Natural killer cell (primary cell): ENCODE data around the gene COX14. TPM values are rescaled to one million over a fixed set of nuclear protein-coding genes. Genes with fewer than 3 reads are reported as not detected.

Experiments
- ATAC-seq, 3 donors: fragments of 150-1000 bp in 2 of 3; fragments of 200-7000 bp in 1 of 3; cut with Tn5 transposase; 1 replicate in 1 of 3; 2 replicates in 2 of 3; pipeline ENCODE4 v1.10.0; 2021; ENCODE audit warnings: mild to moderate bottlenecking in 2 of 3, moderate library complexity in 2 of 3
- DNase-seq, 2 donors: peaks; one replicate each; pipeline versions ENCODE4 v3.0.0 to v3.0.0-alpha.2; 2013 to 2021; ENCODE audit warnings: mixed read lengths in 1 of 2
- H3K27ac ChIP-seq: one replicate; pipeline ENCODE4 v1.5.1; 2013; ENCODE audit warnings: mild to moderate bottlenecking, low read length
- H3K27me3 ChIP-seq: one replicate; pipeline ENCODE4 v1.6.1; 2013; ENCODE audit warnings: low read length; ENCODE audit not compliant: control insufficient read depth, insufficient read depth
- H3K36me3 ChIP-seq: one replicate; pipeline ENCODE4 v1.6.1; 2013; ENCODE audit warnings: low read length; ENCODE audit not compliant: control insufficient read depth, insufficient read depth
- H3K4me1 ChIP-seq: one replicate; pipeline ENCODE4 v1.6.1; 2013; ENCODE audit warnings: low read length; ENCODE audit not compliant: control insufficient read depth, insufficient read depth
- H3K4me3 ChIP-seq: one replicate; pipeline ENCODE4 v1.5.1; 2013; ENCODE audit warnings: low read length
- H3K9me3 ChIP-seq: one replicate; pipeline ENCODE4 v1.6.1; 2013; ENCODE audit warnings: low read length; ENCODE audit not compliant: control insufficient read depth, insufficient read depth
- H3K27ac Mint-ChIP-seq, 2 donors: one replicate each; pipeline ENCODE4 v1.8.0; 2022; ENCODE audit warnings: mild to moderate bottlenecking in 2 of 2, mixed read lengths in 2 of 2, moderate library complexity in 1 of 2
- H3K27me3 Mint-ChIP-seq, 2 donors: one replicate each; pipeline ENCODE4 v1.8.0; 2022; ENCODE audit warnings: low read depth in 2 of 2, mixed read lengths in 2 of 2
- H3K36me3 Mint-ChIP-seq: one replicate; pipeline ENCODE4 v1.8.0; 2022; ENCODE audit warnings: mixed read lengths
- H3K4me1 Mint-ChIP-seq, 2 donors: one replicate each; pipeline ENCODE4 v1.8.0; 2022; ENCODE audit warnings: mixed read lengths in 2 of 2
- H3K4me3 Mint-ChIP-seq: one replicate; pipeline ENCODE4 v1.8.0; 2022; ENCODE audit warnings: mild to moderate bottlenecking, moderate library complexity, mixed read lengths
- H3K9me3 Mint-ChIP-seq, 2 donors: one replicate each; pipeline ENCODE4 v1.8.0; 2022; ENCODE audit warnings: mixed read lengths in 2 of 2
- CTCF ChIP-seq: fragments of 200-600 bp; IDR thresholded peaks from one replicate; pipeline ENCODE4 v1.8.0; 2022; ENCODE audit warnings: antibody characterized with exemption
- whole genome bisulfite sequencing: methylation state at CpG from one replicate; pipeline ENCODE4 v1.1.7; 2013; ENCODE audit warnings: missing lambda C conversion rate; ENCODE audit not compliant: insufficient coverage; 5-methylcytosine and 5-hydroxymethylcytosine counted together
- intact Hi-C: fragments of 100-400 bp; cut with micrococcal nuclease; formaldehyde crosslinking; loops from one replicate; pipeline ENCODE4 v1.14.2; 2022
- total RNA-seq, 4 donors: library from RNA; stranded (reverse); fragments of 120-200 nt in 1 of 4; gene quantifications; one replicate each; pipeline versions ENCODE4 v1.2.3 to v1.2.4, GENCODE V29; 2013 to 2022

COX14 gene
- total RNA-seq, 3 donors from 2014 or later (not counting 1 experiment from before 2014, with no cell fraction given): 32.8 to 42.6 (median 36.7) TPM

DNA sequence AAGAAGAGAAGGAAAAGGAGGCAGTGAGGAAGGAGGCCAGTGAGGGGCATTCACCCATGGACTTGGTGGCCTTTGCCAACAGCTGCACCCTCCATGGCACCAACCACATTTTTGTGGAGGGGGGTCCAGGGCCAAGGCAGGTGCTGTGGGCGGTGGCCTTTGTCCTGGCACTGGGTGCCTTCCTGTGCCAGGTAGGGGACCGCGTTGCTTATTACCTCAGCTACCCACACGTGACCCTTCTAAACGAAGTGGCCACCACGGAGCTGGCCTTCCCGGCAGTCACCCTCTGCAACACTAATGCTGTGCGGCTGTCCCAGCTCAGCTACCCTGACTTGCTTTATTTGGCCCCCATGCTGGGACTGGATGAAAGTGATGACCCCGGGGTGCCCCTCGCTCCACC is 38.3 kb upstream of the COX14 start:
- H3K4me1 ChIP-seq: peaks cover 9% of the 10 kb centered on the region
- no peak overlapping the region for H3K27ac ChIP-seq
- ATAC-seq (no peak), DNase-seq (no peak)
- Mint-ChIP-seq H3K27me3 (peaks cover 0 to 4% of the 10 kb centered on the region in 2 donors), H3K4me3 (no peak overlapping the region), H3K36me3 (no peaks in the 10 kb centered on the region), H3K4me1 (peaks cover 0 to 10% of the 10 kb centered on the region in 2 donors), H3K9me3 (no peaks in the 10 kb centered on the region), H3K27ac (no peak overlapping the region)
- H3K36me3 ChIP-seq: no peaks in the 10 kb centered on the region
- TF ChIP-seq CTCF: no peak
- H3K9me3 ChIP-seq: no peaks in the 10 kb centered on the region
- intact Hi-C loops: loop anchor here (5.0 kb wide), 1 partner anchor 106 kb away; no protein-coding TSS in a partner anchor
- WGBS: 83% methylated on average over 10 of the region's 10 CpGs
- no peak overlapping the region for H3K4me3 ChIP-seq
- no peaks in the 10 kb centered on the region for H3K27me3 ChIP-seq

GRCh38 chr12:50074936-50075807 is 36.9 kb upstream of the COX14 start:
- Histone ChIP-seq H3K36me3 (no peaks in the 10 kb centered on the region), H3K27me3 (no peaks in the 10 kb centered on the region), H3K4me3 (no peak overlapping the region), H3K9me3 (no peaks in the 10 kb centered on the region), H3K4me1 (peaks cover 9% of the 10 kb centered on the region), H3K27ac (no peak overlapping the region)
- TF ChIP-seq CTCF: peak; percentile 92
- WGBS: 2% methylated on average over 9 of the region's 9 CpGs
- ATAC-seq (peak; percentile 88 to 99 (median 96)), DNase-seq (peak; percentile 77 to 89)
- Mint-ChIP-seq H3K4me3 (no peak overlapping the region), H3K4me1 (peaks cover 0 to 9% of the 10 kb centered on the region in 2 donors), H3K27ac (peak overlapping the region in 1 of 2 donors; percentile 52), H3K9me3 (no peaks in the 10 kb centered on the region), H3K36me3 (no peaks in the 10 kb centered on the region), H3K27me3 (peaks cover 0 to 8% of the 10 kb centered on the region in 2 donors)
- intact Hi-C loops: loop anchor here (1.0 to 5.0 kb wide), 2 partner anchors 100 to 108 kb away; no protein-coding TSS in a partner anchor

GRCh38 chr12:50075808-50076170 is 36.2 kb upstream of the COX14 start:
- intact Hi-C loops: loop anchor here (1.0 kb wide), 1 partner anchor 100 kb away; no protein-coding TSS in a partner anchor
- Mint-ChIP-seq H3K9me3 (no peaks in the 10 kb centered on the region), H3K27me3 (peaks cover 0 to 8% of the 10 kb centered on the region in 2 donors), H3K4me1 (peaks cover 0 to 4% of the 10 kb centered on the region in 2 donors), H3K4me3 (no peak overlapping the region), H3K36me3 (no peaks in the 10 kb centered on the region), H3K27ac (no peak overlapping the region)
- Histone ChIP-seq H3K36me3 (no peaks in the 10 kb centered on the region), H3K9me3 (no peaks in the 10 kb centered on the region), H3K4me3 (no peak overlapping the region), H3K27me3 (no peaks in the 10 kb centered on the region), H3K27ac (no peak overlapping the region), H3K4me1 (peaks cover 3% of the 10 kb centered on the region)
- WGBS: 94% methylated on average over 1 of the region's 1 CpG
- TF ChIP-seq CTCF: no peak
- DNase-seq (no peak), ATAC-seq (no peak)
